Stimulated activated CD4-positive, alpha-beta T cell treated with anti-CD3 and anti-CD28 coated beads, Interleukin-15, amount 100 ng/mL, for 24 hours (primary cell): Measurements from ENCODE around the gene FHL3.
A peak's percentile ranks its signal among the peaks of the same experiment; 100 is the strongest.
"Not testable (repeated sequence)": the region's sequence is repeated elsewhere in the genome, so short reads cannot be mapped to it uniquely, and the experiment has no call there.

Experiments used
- DNase-seq: peaks from one replicate; pipeline ENCODE4 v3.0.0-alpha.2; 2020

FHL3 gene

GRCh38 chr1:38032992-38033391 is 27.7 kb upstream of the FHL3 start:
- DNase-seq, result not testable (repeated sequence)

GRCh38 chr1:38031513-38031866 is 26.2 kb upstream of the FHL3 start:
- DNase-seq, result no peak

- DNase-seq, result no peak
These were observed 25.5 kb upstream of the FHL3 start for GRCh38 chr1:38030596-38031512.

GRCh38 chr1:38029685-38030511 is 24.6 kb upstream of the FHL3 start:
- DNase-seq, result peak; percentile 88

GRCh38 chr1:38029081-38029681 is 23.9 kb upstream of the FHL3 start:
- DNase-seq, result no peak

- peak; percentile 25 for DNase-seq
These were observed 23.4 kb upstream of the FHL3 start for GRCh38 chr1:38028671-38029070.

GRCh38 chr1:38028105-38028591 is 22.8 kb upstream of the FHL3 start:
- DNase-seq, result peak; percentile 89

GRCh38 chr1:38027201-38028104 is 22.1 kb upstream of the FHL3 start:
- no peak for DNase-seq

- DNase-seq, result peak; percentile 65
These were observed 21.4 kb upstream of the FHL3 start for GRCh38 chr1:38026592-38027200.

- no peak for DNase-seq
These were observed 20.4 kb upstream of the FHL3 start for GRCh38 chr1:38025664-38026063.

- DNase-seq, result no peak
These were observed 19.9 kb upstream of the FHL3 start for GRCh38 chr1:38025233-38025632.

GRCh38 chr1:38022810-38023209 is 17.5 kb upstream of the FHL3 start:
- DNase-seq, result no peak

GRCh38 chr1:38021969-38022368 is 16.7 kb upstream of the FHL3 start:
- no peak for DNase-seq

- no peak for DNase-seq
These were observed 15.1 kb upstream of the FHL3 start for GRCh38 chr1:38020396-38020795.

GRCh38 chr1:38018864-38019343 is 13.6 kb upstream of the FHL3 start:
- DNase-seq, result no peak

GRCh38 chr1:38015978-38016725 is 10.8 kb upstream of the FHL3 start:
- DNase-seq, result no peak

GRCh38 chr1:38014724-38015424 is 9.6 kb upstream of the FHL3 start:
- DNase-seq, result no peak

GRCh38 chr1:38014171-38014570 is 8.9 kb upstream of the FHL3 start:
- DNase-seq, result no peak

GRCh38 chr1:38013227-38013622 is 7.9 kb upstream of the FHL3 start:
- DNase-seq, result no peak
